GM15510 (cell line): Measurements from ENCODE around the gene CFAP100.

Experiments
- POLR2A ChIP-seq: IDR thresholded peaks from 3 replicates; pipeline ENCODE4 v1.6.1; 2011; ENCODE audit warnings: borderline replicate concordance; ENCODE audit not compliant: insufficient read length; ENCODE audit errors: extremely low read depth

The CFAP100 gene

DNA sequence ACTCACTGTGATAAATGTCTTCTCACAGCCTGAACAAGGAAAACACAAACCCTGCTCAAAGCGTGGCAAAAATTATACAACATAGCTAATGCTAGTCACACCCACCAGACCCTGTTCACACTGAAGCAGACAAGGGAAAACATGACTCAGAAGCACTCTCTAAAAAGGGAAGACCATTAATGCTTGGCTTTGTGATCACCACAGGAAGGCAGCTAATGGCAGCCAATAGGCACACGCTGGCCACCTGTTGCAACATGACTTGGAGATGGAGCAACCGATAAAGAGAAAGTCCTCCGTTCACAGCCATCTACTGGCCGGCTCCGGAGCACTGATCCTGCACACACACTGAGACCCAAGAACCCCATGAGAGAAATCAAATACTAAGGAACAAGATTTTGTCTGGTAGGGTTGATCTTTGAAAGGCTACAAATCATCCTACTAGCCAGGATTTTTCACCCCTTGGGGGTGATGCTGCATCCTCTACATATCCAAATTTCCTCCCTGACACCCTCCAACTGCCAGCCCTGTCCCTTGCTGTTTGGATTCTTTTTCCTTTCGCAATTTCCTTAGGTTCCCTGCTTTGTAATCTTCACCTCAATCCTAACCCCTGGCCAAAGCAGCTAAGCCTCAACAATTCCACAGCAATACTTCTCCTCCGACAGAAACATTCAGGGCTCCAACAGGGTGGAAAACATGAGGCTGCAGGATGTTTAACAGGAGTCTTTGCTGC, 77.7 kb downstream of the CFAP100 start:
- TF ChIP-seq POLR2A, result no peak

DNA sequence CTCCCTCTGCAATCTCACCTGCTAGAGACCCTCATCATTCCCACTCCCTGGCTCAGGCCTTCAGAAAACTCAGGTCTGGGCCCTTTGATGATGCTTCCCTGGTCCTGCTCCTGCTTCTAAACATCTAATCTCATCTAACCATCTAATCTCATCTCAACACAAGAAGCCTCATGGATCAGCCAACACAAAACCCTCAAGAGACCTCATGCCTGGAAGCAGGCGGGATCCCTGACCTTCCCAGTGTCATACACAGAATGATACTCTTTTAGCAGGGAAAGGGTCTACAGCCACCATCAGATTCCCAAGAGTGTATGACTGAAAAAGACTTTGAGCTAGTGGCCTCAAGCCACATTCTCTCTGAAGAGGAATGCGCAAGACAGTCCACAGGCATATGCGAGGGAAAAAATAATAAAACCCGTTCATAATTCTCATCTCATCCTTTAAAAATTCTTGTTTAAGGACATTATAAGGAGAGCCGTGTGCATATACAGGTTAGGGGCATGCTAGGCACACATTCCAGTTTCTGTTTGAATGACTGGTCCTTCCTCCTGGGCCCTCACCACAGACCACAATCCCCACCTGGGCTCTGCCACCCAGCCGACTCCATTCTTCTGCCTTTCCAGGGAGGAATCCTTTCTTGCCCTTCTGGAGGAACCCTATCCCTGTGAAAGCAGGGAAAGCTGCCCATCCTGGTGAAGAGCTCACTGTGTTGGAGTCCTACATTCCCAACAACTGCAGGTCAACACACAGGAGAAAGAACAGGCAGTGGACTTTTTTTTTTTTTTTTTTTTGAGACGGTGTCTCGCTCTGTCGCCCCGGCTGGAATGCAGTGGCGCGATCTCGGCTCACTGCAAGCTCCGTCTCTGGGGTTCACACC, 78.8 kb downstream of the CFAP100 start:
- TF ChIP-seq POLR2A, result no peak

DNA sequence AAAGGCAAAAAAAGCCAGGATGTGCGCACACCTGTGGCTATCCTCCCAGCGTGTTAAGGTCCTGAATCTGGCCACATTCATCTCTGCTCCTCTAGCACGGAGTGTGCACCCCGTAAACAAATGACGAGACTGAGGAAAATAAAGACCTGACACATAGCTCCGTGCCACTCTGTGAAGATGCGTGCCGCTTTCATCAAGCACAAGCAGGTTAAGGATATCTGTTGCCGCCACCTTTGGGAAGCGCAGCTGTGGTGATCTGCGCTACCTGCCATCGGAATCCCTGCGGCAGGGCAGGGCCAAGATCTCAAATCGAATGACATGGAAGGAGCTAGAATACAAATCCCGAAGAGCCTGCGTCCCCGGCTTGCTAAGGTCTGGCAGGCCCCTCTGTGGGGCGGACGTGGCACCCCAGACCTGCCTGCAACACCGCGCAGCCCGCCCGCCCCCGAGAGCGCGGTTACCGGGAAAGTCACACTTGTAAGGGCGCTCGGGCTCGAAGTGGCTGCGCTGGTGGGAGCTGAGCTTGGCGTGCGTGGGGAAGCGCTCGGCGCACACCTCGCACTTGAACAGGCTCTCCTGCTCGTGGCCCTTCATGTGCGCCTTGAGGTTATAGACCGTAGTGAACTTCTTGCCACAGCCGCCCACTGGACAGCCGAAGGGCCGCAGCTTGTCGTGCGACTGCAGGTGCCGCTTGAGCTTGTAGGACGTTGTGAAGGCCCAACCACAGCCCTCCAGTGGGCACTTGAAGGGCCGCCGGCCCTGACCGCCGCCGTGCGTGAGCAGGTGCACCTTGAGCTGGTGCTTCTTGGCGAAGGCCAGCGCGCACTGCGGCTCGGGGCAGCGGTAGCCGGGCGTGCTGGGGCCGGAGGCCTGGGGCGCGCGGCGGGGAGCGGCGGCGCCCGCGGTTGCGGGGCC, 80.0 kb downstream of the CFAP100 start:
- no peak for TF ChIP-seq POLR2A

DNA sequence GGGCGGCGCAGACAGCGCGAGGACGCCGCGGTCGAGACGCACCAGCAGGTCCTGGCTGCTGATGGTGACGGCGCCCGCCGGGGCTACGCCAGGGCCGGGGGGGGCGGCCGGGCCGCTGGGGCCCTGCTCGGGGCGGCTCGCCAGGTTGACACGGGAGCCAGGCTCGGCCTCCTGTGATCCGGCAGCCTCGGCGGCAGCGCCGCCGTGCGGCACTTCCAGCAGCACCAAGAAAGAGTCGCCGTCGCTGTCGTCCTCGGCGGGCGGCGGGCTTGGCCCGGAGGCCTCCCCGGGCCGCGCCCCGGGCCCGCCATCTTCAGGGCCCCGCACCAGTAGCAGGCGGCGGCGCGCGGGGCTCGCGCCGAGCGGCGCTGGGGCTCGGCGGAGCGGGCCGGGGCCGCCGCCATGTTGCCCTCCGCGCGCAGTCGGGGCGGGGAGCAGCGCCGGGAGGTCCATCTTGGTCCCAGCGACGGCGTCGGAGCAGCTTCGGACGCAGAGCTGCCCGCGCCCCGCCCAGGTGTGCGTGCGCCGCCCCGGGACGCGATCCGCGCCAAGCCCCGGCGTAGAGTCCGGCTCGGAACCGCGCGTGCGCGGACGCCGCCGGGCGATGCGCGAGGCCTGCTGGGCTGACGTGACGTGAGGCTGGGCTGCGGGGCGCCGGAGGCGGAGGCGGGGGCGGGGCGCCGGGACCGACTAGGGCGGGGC, 80.9 kb downstream of the CFAP100 start, which contains the start of gene ZXDC:
ZXDC (minus strand) TSS at position 479 of the 702 bp plus-strand sequence; CDS start at position 453, 26 bp downstream.
- peak; percentile 90 for TF ChIP-seq POLR2A

DNA sequence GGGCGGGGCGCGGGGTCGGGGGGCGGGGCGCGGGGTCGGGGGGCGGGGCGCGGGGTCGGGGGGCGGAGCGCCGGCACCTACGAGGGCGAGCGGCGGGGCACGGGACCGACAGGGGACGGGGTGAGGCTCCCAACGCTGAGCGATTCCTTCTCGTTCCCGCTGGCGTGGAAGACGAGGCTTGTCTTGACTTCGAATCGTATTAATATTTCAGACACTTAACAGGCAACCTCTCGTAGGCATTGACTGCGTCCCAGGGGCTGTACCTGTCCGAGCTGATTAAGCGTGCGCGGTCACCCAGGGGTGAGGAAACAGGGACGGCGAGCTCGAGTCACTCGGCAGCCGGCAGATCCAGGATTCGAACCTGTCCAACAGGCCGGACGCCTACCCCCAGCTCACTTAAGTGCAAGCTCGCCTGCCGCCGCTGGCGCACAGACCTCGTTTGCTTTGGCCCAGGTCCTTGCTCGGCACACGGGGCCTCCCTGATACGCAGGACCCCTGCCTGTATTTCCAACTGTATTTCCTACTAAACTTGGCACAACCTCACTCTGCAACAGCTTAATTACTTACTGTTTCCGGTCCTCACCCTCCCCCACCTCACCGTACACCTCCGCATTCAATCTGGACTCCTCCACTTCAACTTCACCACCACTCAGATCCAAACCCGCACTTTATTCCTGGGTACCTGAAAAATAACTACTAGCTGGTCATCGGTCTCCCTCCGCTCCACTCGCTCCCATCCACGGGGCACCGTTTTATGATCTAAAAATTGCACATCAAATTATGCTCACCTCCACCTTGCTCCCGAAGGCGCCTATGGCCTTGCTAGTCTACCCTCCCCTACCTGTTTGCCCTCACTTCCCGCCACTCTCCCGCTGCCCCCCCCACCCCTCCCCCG, 81.7 kb downstream of the CFAP100 start:
- no peak for TF ChIP-seq POLR2A

DNA sequence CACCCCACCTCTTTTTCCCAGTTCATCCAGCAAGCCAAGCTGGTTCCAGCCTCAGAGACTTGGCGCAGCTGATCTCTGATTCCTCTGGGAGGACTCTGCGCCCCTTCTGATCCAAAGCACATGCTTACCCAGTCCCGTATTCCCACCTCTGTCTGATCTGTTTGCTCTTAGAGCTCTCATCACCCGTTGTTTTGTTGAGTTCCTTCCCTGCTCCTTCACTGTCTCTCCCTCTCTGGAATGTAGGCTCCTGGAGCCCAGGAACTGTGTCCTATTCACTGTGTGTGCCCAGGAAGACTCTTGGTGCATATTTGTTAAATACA, 82.3 kb downstream of the CFAP100 start:
- no peak for TF ChIP-seq POLR2A

DNA sequence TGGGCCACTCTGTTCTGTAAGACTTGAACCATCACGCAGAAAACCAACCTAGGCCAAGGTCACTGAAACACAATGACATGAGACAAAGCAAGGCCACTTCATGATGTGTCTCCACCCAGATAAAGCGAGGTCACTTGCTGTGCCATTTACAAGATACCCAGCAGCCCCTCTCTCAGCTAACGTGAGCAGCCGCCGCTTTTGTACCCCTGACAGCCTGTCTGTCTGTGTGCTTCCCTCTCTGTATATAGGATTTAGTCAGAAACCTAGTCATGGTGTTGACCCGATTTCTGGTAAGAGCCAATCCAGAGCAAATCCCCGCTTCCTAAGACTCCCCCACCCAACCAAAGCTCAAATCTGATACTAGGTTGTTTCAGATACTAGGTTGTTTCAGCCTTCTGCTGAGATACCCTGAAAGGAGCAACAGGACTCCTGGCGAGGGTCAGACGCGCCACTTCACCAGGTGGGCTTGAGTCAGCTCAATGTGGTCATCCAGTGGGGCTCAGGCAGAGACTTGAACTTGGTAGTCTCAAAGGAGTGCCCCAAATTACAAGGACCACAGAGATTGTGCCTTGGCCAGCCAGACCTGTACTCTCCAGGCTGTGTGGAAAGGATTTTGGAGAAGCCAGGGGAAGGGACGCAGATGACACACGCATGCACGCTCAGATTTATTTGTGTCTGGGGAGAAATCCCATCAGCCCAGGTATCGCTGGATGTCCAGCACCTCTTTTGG, 84.0 kb downstream of the CFAP100 start:
- TF ChIP-seq POLR2A, result no peak

DNA sequence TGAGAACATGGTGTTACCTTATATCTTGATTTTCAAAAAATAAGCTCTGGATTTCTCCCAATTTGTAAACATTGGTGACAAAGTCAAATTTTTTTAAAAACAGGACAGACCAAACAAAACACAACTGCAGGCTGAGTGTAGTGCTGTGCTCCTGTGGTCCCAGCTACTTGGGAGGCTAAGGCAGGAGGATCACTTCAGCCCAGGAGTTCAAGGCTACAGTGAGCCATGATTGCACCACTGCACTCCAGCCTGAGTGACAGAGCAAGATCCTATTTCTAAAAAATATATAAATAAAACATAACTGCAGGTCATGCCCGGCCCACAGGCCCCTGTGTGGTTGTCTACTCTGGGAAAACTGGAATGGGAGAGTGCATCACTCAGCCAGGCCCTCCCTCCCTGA, 84.9 kb downstream of the CFAP100 start:
- no peak for TF ChIP-seq POLR2A

DNA sequence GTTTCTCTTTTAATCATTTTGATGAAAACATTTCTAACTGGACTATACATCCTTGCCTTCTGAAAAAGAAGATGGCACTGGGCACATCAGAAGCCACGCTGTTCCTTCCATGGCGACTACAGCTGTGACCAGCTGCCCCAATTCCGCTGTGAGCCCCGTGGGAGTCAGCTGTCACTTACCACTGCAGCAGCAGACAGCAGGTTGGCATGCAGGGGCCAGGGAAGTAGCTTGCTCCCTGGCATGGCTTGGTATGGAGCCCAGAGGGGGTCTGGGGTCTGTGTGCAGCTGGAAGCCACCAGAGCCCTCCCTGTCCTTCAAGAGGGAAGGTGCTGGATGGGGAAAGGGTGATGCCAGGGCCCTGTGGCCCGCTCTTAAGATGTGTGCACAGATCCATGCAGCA, 85.5 kb downstream of the CFAP100 start:
- no peak for TF ChIP-seq POLR2A

DNA sequence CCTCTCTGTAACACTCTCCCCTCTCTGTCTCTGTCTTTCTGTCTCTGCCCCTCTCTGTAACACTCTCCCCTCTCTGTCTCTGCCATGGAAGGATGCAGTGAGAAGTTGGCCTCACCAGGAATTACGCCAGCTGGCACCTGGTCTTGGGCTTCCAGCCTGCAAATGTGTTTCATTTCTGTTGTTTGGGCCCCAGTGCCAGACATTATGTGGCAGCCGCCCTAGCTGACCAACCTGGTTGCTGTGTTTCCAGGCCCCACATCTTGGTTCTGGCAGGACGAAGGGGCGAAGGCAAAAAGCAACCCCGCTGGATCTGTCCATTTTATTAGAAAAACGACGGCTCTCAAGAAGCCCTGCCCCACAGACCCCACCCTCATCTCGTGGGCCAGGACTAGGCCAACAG, 86.2 kb downstream of the CFAP100 start:
- TF ChIP-seq POLR2A, result no peak

DNA sequence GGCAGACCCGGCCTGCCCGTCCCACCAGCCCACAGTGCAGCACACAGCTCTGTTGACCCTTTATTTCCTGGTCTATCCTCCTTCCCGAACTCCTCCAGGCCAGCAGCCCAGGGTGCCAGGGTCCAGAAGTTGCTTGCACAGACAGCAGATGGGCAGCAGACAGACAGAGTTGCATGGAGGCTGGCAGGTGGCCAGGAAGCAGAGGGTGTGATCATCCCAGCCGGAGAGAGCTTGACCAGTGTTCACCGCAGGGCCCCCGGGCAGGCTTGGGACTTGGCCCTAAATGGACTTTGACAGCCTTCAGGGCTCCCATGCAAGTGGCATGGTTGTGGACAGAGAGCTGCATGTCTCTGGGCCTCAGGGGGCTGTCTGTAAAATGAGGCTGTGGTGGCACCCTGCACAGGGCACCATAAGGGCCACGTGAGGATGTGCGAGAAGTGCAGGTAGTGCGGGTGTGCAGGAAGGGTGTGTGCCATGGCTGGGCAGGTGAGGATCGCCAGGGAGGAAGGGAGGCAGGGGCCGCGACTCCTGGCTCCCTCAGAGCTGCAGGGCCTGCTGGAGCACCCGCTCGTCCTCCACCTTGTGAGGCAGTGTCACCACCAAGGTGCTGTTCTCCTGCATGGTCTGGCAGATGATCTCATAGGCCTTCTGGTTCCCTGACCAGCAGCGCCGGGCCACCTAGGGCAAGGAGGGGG, 87.2 kb downstream of the CFAP100 start:
- TF ChIP-seq POLR2A, result no peak

DNA sequence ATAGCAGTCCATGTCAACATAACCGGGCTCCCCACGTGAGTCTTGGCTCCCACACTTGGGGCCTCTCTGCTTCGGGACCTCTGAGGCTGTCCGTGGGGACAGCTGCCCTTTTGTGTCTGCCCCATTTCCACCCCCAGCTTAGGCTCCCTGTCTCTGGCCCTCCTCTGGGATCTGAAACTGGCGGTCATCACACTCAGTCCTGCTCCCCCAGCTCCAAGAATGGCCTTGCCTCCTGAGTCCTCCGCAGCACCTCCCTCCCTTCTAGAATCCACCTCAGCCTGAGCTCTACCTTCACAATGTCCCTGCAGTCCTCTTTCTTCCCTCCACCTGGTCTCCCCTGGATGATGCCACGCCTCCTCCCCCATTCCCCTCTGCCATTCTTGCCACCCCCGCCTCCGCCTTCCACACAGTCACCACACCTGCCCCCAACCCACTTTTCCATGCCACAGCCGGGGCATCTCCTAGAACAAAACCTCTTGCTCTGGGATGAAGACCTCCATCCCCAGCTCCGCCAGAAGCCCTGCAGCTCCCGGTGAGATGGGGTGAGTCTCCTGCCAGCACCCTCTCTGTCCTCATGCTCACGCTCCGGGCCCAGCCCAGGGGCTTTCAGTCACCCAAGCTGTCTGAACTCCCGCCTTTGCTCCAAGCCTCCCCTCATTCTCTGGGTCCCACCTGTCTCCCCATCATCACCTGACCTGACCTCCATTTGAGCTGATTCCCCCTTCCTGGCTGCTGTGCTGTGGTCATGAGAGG, 88.0 kb downstream of the CFAP100 start:
- no peak for TF ChIP-seq POLR2A

DNA sequence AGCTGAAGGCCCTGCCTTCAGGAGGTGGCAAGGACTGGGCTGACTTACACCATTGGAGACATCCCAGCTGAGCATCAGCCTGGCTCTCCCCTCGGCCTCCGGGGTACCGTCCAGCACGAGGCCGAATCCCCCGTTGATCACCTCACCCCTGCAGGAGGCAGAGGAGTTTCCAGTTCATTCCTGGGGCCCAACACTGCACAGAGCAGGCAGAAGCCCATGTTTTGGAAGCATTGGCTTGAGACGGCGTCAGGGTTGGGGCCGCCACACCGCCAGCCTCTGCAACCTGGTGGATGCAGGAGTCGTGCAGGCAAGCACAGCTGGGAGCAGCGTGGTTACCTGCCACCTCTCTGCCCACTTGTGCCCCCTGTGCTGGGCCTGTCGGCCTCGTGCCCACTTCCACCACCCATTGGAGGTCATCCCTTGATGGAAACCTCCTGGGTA, 88.6 kb downstream of the CFAP100 start:
- TF ChIP-seq POLR2A, result no peak
